ENCODE results near the gene COL7A1. TPM values are rescaled to one million over a fixed set of nuclear protein-coding genes. Genes with fewer than 3 reads are reported as not detected.

Gene COL7A1
- total and polyA plus RNA-seq, 2 of the 8 experiments (the other 6 are each of a cell fraction or from before 2014, with no cell fraction given), result 10.7 to 13.9 TPM

GRCh38 chr3:48558493-48559134 is 36.5 kb downstream of the COL7A1 start:
- DNase-seq (ENCODE audit: low read depth in 1 of 2, low spot score in 2 of 2) (no peak), FAIRE-seq (no peak)
- TF ChIP-seq, protein P1, sequence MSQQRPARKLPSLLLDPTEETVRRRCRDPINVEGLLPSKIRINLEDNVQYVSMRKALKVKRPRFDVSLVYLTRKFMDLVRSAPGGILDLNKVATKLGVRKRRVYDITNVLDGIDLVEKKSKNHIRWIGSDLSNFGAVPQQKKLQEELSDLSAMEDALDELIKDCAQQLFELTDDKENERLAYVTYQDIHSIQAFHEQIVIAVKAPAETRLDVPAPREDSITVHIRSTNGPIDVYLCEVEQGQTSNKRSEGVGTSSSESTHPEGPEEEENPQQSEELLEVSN (IDR thresholded peaks at IDR 0.05), result 0 out of 2 replicates have a peak, but pooled peaks have one; percentile 14
- TF ChIP-seq EP300 (IDR thresholded peaks at IDR 0.05; ENCODE audit: borderline replicate concordance in 1 of 2, low read depth in 2 of 2, low read length in 2 of 2), result no peak
- no peak for TF ChIP-seq JUN (IDR thresholded peaks at IDR 0.05; ENCODE audit: low read depth, low read length)
- no peak for TF ChIP-seq RBBP5 (IDR thresholded peaks at IDR 0.05; ENCODE audit: borderline replicate concordance, low read depth, low read length)
- Histone ChIP-seq H3K14ac (ENCODE audit: insufficient read length) (no peak overlapping the region), H2AFZ (ENCODE audit: low read length) (no peak overlapping the region), H2BK15ac (ENCODE audit: low read length) (peak overlapping the region; percentile 88; the same call in 1 of the 2 replicates), H3K4ac (replicated peaks; ENCODE audit: insufficient read length, low read depth, low read length) (no peak overlapping the region), H3K4me3 (ENCODE audit: extremely low read depth in 1 of 4, insufficient read depth in 2 of 4, low read depth in 3 of 4, low read length in 4 of 4) (no peak overlapping the region), H2BK5ac (ENCODE audit: low read depth, low read length) (peak overlapping the region; percentile 31; the same call in 1 of the 2 replicates), H2BK120ac (replicated peaks; ENCODE audit: low read depth, low read length) (no peak overlapping the region), H2AK5ac (ENCODE audit: low read depth, low read length) (no peak overlapping the region), H3K18ac (ENCODE audit: extremely low read depth, low read length) (no peak overlapping the region), H3K23me2 (ENCODE audit: low read depth, low read length) (peaks cover 2% of the 10 kb centered on the region; the same call in 1 of the 2 replicates), H2BK20ac (ENCODE audit: low read length) (peak overlapping the region; percentile 86; the same call in 1 of the 2 replicates), H3K79me2 (ENCODE audit: control insufficient read depth in 1 of 2, insufficient read depth in 2 of 2, low read length in 2 of 2) (peaks cover 0 to 20% of the 10 kb centered on the region in 2 experiments; a peak in 1 of 4 replicates), H3K4me1 (replicated peaks in 1 of 4; ENCODE audit: control insufficient read depth in 3 of 4, insufficient read depth in 4 of 4, low read length in 3 of 4) (peaks cover 4 to 41% (median 24%) of the 10 kb centered on the region in 4 experiments), H3K27ac (ENCODE audit: low read depth, low read length) (no peak overlapping the region), H3K4me2 (ENCODE audit: insufficient read depth in 1 of 2, low read depth in 2 of 2, low read length in 2 of 2) (no peak overlapping the region), H4K5ac (ENCODE audit: insufficient read length, low read depth, low read length) (no peak overlapping the region), H3K36me3 (ENCODE audit: control insufficient read depth in 2 of 4, insufficient read depth in 4 of 4, low read length in 3 of 4) (no peaks in the 10 kb centered on the region), H2BK12ac (ENCODE audit: low read depth, low read length) (peak overlapping the region; percentile 99; the same call in 1 of the 2 replicates), H3K79me1 (ENCODE audit: low read depth, low read length) (peaks cover 10% of the 10 kb centered on the region), H3K9me3 (ENCODE audit: insufficient read depth in 2 of 2, low read depth in 1 of 2, low read length in 1 of 2) (no peaks in the 10 kb centered on the region), H4K91ac (replicated peaks; ENCODE audit: insufficient read length, low read length) (peak overlapping the region; percentile 38), H4K8ac (ENCODE audit: extremely low read depth, insufficient read depth, low read length) (peak overlapping the region; percentile 4), H3K27me3 (replicated peaks in 1 of 4; ENCODE audit: control insufficient read depth in 3 of 4, extremely low read depth in 1 of 4, insufficient read depth in 3 of 4, low read length in 3 of 4) (no peaks in the 10 kb centered on the region), H3K56ac (replicated peaks; ENCODE audit: insufficient read length, low read depth, low read length) (no peak overlapping the region), H4K20me1 (replicated peaks in 1 of 2; ENCODE audit: control insufficient read depth in 1 of 2, insufficient read depth in 2 of 2, low read length in 2 of 2) (peaks cover 0 to 3% of the 10 kb centered on the region in 2 experiments), H3K9ac (replicated peaks in 1 of 4; ENCODE audit: extremely low read depth in 1 of 4, low read depth in 3 of 4, low read length in 3 of 4) (no peak overlapping the region), H3K23ac (ENCODE audit: insufficient read length) (no peak overlapping the region)
- ChIA-PET POLR2A (ENCODE audit: partially characterized antibody) (interaction anchor here (0.6 to 4.5 kb wide), 19 partner anchors 9 to 535 kb away, joined by 3 to 17 read pairs (median 4); partner anchors contain the start of genes ATRIP, CCDC51, CELSR3 and QRICH1), CTCF (ENCODE audit: partially characterized antibody) (interaction anchor here (0.6 to 6.7 kb wide), 31 partner anchors 9 to 147 kb away, joined by 3 to 52 read pairs (median 5); partner anchors contain the start of gene SLC26A6)
- 79% methylated on average over 6 of the region's 6 CpGs; no CpG with 5 or more reads in 1 of the 2 experiments for WGBS, 2 experiments (ENCODE audit: extremely low coverage in 1 of 2, insufficient coverage in 1 of 2, insufficient read length in 1 of 2, insufficient replicate concordance in 2 of 2, low coverage in 1 of 2, low lambda C conversion rate in 2 of 2, missing lambda C conversion rate in 1 of 2)

Measured in H1 (cell line).